Measurements from ENCODE around the gene ADAMTS9. TPM values are rescaled to one million over a fixed set of nuclear protein-coding genes. Genes with fewer than 3 reads are reported as not detected.

The ADAMTS9 gene
- total RNA-seq, 2 donors from 2014 or later = 16.1 to 38.0 TPM

DNA sequence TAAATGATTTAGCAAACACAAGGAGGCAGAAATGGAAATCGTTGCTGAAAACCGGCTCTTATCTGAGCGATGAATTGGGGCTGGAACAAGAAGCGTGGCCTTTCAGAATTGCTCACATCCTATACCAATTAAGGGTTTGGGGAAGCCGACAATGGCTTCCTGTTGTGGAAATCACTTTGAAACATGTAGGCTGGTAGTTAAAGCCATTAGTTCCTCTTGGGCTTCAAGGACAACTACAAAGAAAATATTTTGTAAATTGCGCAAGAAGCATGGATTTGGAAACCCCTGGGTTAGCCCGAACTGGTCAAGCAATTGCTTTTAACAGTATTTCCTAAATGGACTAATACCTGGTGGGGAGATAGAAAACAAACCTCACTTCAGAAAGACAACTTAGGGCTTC lies 182.4 kb downstream of the ADAMTS9 start:
- Mint-ChIP-seq H3K27ac (no peak overlapping the region), H3K9me3 (peaks cover 6% of the 10 kb centered on the region), H3K36me3 (ENCODE audit: low read depth) (no peaks in the 10 kb centered on the region), H3K4me1 (peaks cover 26% of the 10 kb centered on the region), H3K4me3 (no peak overlapping the region), H3K27me3 (ENCODE audit: insufficient read depth) (no peaks in the 10 kb centered on the region)
- WGBS, 2 experiments (ENCODE audit: insufficient coverage in 1 of 2, insufficient read length in 1 of 2) = 87 to 88% methylated on average over 7 of the region's 7 CpGs
- Histone ChIP-seq H3K4me1 (ENCODE audit: control insufficient read depth, insufficient read depth, low read length) (peaks cover 4% of the 10 kb centered on the region), H3K36me3 (ENCODE audit: control insufficient read depth, insufficient read depth, low read length) (no peaks in the 10 kb centered on the region), H3K4me3 (ENCODE audit: low read length) (no peak overlapping the region), H3K9me3 (ENCODE audit: control insufficient read depth, low read length) (peaks cover 10% of the 10 kb centered on the region), H3K27ac (ENCODE audit: low read depth, low read length) (no peak overlapping the region), H3K9ac (ENCODE audit: extremely low read depth, low read length, poor library complexity, severe bottlenecking) (no peak overlapping the region), H3K27me3 (ENCODE audit: control insufficient read depth, insufficient read depth, low read length, poor library complexity, severe bottlenecking) (no peaks in the 10 kb centered on the region)
- TF ChIP-seq, protein P1, sequence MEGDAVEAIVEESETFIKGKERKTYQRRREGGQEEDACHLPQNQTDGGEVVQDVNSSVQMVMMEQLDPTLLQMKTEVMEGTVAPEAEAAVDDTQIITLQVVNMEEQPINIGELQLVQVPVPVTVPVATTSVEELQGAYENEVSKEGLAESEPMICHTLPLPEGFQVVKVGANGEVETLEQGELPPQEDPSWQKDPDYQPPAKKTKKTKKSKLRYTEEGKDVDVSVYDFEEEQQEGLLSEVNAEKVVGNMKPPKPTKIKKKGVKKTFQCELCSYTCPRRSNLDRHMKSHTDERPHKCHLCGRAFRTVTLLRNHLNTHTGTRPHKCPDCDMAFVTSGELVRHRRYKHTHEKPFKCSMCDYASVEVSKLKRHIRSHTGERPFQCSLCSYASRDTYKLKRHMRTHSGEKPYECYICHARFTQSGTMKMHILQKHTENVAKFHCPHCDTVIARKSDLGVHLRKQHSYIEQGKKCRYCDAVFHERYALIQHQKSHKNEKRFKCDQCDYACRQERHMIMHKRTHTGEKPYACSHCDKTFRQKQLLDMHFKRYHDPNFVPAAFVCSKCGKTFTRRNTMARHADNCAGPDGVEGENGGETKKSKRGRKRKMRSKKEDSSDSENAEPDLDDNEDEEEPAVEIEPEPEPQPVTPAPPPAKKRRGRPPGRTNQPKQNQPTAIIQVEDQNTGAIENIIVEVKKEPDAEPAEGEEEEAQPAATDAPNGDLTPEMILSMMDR (conservative IDR thresholded peaks at IDR 0.05) = no peak
- no peak for DNase-seq

DNA sequence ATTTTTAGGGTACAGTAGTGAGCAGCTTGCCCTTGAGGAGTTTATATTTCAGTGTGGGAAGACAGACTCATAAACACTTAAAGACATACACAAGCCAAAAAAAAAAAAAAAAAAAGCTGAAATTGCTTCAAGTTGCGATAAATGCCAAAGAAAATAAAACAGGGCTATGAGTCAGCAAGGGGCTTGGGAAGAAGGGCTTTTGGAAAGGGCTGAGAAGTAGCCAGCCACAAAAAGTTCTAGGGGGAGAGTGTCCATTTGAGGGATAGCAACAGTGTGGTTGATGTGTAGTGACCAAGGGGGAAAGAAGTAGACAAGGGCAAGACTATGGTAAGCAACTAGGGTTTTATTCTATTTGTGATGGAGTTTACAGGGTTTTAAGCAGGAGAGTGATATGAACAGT lies 185.5 kb downstream of the ADAMTS9 start:
- H3K27me3 Mint-ChIP-seq (ENCODE audit: insufficient read depth) = peaks cover 1% of the 10 kb centered on the region
- Histone ChIP-seq H3K27ac (ENCODE audit: low read depth, low read length) (no peak overlapping the region), H3K27me3 (ENCODE audit: control insufficient read depth, insufficient read depth, low read length, poor library complexity, severe bottlenecking) (no peaks in the 10 kb centered on the region), H3K9ac (ENCODE audit: extremely low read depth, low read length, poor library complexity, severe bottlenecking) (no peak overlapping the region), H3K4me1 (ENCODE audit: control insufficient read depth, insufficient read depth, low read length) (peaks cover 4% of the 10 kb centered on the region), H3K4me3 (ENCODE audit: low read length) (no peak overlapping the region), H3K36me3 (ENCODE audit: control insufficient read depth, insufficient read depth, low read length) (no peaks in the 10 kb centered on the region), H3K9me3 (ENCODE audit: control insufficient read depth, low read length) (peaks cover 3% of the 10 kb centered on the region)
- no peak for DNase-seq
- no peak overlapping the region for H3K27ac Mint-ChIP-seq
- no peaks in the 10 kb centered on the region for H3K36me3 Mint-ChIP-seq (ENCODE audit: low read depth)
- TF ChIP-seq, protein P1 (conservative IDR thresholded peaks at IDR 0.05) = no peak
- H3K4me3 Mint-ChIP-seq = no peak overlapping the region
- 94% methylated on average over 1 of the region's 1 CpG; no CpG with 5 or more reads in 1 of the 2 experiments for WGBS, 2 experiments (ENCODE audit: insufficient coverage in 1 of 2, insufficient read length in 1 of 2)
- H3K9me3 Mint-ChIP-seq = peaks cover 5% of the 10 kb centered on the region
- peaks cover 35% of the 10 kb centered on the region for H3K4me1 Mint-ChIP-seq

DNA sequence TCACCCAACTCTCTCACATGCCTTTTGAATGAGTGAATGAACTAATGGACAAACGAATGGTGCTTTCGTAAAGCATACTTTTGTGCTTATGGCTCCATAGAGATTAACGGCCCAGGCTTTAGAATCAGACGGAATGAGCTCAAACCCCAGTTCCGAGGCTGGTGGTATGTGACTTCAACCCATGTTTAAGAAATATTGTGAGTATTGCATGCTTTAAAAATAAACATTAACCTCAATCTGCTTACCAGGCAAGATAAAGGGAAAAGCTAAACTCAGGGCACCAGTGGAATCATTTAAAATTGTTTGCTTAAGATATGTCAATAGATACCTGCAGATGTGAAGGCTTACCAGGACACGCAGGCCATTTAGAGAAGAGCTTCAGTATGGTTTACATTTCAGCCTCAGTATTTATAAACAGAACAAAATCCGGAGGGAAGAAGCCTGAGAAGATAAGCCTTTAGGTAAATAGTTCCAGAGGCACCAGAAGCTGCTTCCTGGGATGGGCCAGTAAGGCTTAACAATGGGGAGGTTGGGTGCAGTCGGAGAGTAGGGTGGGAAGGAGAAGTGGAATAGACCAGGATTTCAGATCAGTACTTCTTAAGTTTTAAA lies 186.4 kb downstream of the ADAMTS9 start:
- H3K4me3 Mint-ChIP-seq = no peak overlapping the region
- peaks cover 35% of the 10 kb centered on the region for H3K4me1 Mint-ChIP-seq
- Histone ChIP-seq H3K36me3 (ENCODE audit: control insufficient read depth, insufficient read depth, low read length) (no peaks in the 10 kb centered on the region), H3K27me3 (ENCODE audit: control insufficient read depth, insufficient read depth, low read length, poor library complexity, severe bottlenecking) (no peaks in the 10 kb centered on the region), H3K27ac (ENCODE audit: low read depth, low read length) (no peak overlapping the region), H3K9me3 (ENCODE audit: control insufficient read depth, low read length) (no peaks in the 10 kb centered on the region), H3K9ac (ENCODE audit: extremely low read depth, low read length, poor library complexity, severe bottlenecking) (no peak overlapping the region), H3K4me3 (ENCODE audit: low read length) (peak overlapping the region; percentile 56), H3K4me1 (ENCODE audit: control insufficient read depth, insufficient read depth, low read length) (peaks cover 4% of the 10 kb centered on the region)
- no peaks in the 10 kb centered on the region for H3K36me3 Mint-ChIP-seq (ENCODE audit: low read depth)
- peaks cover 1% of the 10 kb centered on the region for H3K27me3 Mint-ChIP-seq (ENCODE audit: insufficient read depth)
- WGBS, 2 experiments (ENCODE audit: insufficient coverage in 1 of 2, insufficient read length in 1 of 2) = 62 to 84% methylated on average over 4 to 8 of the region's 8 CpGs
- TF ChIP-seq, protein P1 (conservative IDR thresholded peaks at IDR 0.05) = no peak
- peaks cover 1% of the 10 kb centered on the region for H3K9me3 Mint-ChIP-seq
- peak overlapping the region; percentile 41 for H3K27ac Mint-ChIP-seq
- DNase-seq = no peak

Data from endodermal cell (in vitro differentiated cells).